Bone marrow (tissue), 2 donors: ENCODE results near the gene TNIK.

ENCODE experiments used
- DNase-seq, 2 donors: peaks; one replicate each; lab custom pipeline; 2025; lab: John Stamatoyannopoulos, UW

The TNIK gene

DNA sequence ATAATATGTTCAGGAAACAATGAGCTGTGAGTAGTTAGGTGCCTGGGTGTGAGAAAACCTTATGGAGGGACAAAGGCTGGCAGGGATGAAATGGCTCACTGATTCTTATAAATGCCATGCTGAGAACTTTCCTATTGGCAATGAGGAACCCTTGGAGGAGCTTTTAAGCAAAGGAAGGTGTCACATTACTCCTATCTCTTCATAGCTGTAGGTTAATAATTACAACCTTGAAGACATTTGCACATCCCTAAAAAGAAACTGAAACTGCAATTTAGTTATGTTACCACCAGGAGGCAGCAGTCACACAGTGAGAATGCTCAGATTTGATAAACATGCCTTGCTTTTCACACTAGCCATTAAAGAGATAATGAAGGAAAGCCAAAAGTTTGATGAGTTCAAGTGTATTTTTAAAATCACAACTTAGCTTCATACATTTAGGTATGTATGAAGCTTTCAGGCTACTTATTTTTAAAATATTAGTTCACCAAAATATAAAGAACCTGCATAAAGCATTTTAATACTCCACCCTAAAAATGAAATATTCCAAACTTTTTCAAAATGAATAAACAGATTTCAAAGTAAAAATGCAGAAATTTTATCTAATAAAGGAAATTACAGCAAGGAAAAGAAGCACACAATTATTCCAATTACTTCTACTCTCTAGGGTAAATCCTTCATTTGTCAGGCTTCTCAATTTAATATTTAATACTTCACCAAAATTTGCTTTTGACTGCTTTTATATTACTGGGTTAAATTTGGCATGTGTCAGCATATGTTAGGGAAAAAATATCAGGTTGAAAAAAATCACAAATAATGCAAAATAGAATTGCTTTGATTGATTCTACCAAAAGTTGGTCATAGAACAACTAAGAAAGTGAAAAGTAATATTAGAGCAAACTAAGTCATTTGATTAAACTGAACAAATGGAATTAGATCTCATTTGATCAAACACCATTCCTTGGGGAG, 296.8 kb downstream of the TNIK start:
- DNase-seq: peak in 1 of 2 donors; percentile 22

GRCh38 chr3:171160325-171160724, 299.9 kb downstream of the TNIK start:
- no peak for DNase-seq

- DNase-seq: no peak
Observed at GRCh38 chr3:171159822-171160157, 300.4 kb downstream of the TNIK start.

- no peak for DNase-seq
Observed at GRCh38 chr3:171159024-171159821, 301.0 kb downstream of the TNIK start.

DNA sequence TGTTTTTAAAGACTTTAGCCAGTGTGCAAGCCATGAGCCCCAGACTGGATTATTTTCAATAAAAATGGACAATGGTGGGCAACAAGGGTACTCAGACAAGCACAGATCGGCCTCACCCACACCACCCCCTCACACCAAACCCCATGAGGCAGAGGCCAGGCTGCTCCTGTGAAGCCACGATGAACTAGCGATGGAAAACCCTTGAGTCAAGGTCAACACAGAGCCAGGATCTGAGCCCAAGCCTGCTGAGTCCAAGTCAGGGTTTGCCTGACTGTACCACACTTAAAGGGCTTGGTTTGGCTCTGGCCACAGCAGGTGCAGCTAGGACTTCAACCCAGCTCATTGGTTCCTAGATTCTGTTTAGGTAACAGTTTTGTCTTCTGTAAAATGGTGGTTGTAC, 302.2 kb downstream of the TNIK start:
- no peak for DNase-seq

DNA sequence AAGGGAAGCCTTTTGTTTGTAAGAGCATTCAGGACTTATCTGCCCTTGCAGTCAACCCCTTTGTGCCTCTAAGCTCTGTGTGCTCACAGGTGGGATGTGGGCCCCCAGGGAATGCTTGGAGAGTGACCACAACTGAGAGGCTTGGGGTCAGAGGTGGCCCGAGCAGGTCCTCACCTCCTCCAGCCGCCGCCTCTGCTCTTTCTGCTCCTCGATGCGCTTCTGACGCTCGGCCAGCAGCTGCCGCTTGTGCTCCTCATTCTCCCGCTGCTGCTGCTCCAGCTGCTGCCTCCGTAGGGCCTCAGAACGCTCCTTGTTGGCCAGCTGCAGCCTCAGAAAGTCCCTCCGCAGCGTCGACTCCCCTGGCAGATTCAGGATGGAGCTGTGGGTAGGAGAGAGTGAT, 302.9 kb downstream of the TNIK start:
- no peak for DNase-seq

- no peak for DNase-seq
Observed at GRCh38 chr3:171156401-171157010, 303.7 kb downstream of the TNIK start.

DNA sequence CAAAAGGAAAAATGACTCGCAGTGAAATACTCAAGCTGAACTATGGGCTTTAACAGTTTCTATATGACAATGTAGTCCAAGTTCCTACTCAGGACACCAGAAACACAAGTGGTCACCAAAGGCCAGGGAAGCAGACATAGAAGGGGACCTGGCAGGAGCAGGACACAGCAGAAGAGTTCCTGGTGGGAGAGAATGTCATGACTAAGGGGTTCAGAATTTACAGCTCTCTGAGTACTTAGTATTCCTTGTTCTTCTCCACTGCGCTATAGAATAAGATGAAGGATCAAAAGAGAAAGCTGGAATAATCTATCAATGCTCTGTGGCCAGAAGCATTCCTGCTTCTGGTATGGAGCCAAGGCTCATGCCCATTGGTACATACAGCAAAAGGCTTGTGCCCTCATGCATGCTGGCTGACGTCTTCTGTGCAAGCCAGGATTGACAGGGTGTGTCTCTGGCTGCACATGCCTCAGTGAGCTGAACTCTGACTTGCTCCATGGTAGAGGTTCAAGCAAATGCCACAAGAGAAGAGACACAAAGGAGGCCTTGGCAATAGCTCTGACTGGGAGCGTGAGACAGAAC, 305.0 kb downstream of the TNIK start:
- DNase-seq: no peak

DNA sequence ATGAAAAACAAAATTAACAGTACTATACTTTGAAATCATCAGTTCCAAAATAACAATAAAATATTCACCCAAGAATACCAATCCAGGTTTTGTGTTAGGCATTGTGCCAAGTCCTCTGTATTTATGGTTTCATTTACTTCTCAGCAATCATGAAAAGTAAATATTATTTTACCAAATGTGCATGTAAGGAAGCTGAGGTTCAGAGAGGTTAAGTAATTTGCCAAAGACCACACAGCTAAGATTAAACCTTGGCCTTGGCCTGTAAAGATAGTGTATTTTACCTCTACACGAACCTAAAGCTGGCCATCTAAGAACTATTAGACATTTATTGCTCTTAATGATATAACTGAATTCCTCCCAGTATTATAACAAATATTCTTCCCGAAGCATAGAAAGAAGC, 309.3 kb downstream of the TNIK start:
- DNase-seq: no peak

- DNase-seq: no peak
Observed at GRCh38 chr3:171149526-171150116, 310.6 kb downstream of the TNIK start.

DNA sequence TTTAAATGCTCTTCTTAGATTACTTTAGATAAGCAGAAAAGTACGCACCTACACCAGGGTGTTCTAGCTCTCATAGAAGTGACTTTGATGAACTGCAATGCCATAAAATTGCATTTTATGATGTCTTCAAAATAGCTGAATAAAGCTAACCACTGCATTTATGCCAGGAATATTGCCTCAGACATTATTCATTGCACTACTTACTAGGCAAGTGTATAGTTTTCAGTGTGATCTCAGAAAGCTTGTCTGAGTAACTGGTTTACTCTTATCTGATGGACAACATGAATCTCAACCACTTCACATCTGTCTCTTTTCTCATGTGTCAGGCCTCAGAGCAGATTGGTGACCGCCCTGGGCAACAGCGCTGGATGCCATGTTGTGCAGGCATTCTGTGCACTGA, 314.4 kb downstream of the TNIK start:
- DNase-seq: no peak

DNA sequence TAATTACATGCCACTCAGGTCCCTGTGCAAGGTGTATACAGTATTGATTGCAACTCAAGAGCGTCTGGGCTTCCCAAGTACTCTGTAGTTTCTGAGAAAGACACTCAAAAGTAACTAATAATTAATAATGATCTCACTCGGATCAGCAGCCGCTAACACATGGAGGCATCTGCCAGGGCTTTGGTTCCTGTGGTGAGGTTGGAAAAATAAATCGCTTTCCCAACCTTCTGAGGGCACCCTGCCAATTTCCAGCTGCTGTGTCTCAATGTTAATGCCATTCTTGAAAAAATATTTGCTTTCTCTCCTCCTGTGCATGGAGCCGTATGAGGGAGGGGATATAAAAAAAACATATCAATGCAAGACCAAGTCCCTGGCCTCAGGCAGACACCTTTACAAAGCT, 317.2 kb downstream of the TNIK start:
- no peak for DNase-seq

- DNase-seq: no peak
Observed at GRCh38 chr3:171140246-171140645, 320.0 kb downstream of the TNIK start.

GRCh38 chr3:171138027-171138426, 322.2 kb downstream of the TNIK start:
- no peak for DNase-seq

- DNase-seq: no peak
Observed at GRCh38 chr3:171135549-171135948, 324.7 kb downstream of the TNIK start.

DNA sequence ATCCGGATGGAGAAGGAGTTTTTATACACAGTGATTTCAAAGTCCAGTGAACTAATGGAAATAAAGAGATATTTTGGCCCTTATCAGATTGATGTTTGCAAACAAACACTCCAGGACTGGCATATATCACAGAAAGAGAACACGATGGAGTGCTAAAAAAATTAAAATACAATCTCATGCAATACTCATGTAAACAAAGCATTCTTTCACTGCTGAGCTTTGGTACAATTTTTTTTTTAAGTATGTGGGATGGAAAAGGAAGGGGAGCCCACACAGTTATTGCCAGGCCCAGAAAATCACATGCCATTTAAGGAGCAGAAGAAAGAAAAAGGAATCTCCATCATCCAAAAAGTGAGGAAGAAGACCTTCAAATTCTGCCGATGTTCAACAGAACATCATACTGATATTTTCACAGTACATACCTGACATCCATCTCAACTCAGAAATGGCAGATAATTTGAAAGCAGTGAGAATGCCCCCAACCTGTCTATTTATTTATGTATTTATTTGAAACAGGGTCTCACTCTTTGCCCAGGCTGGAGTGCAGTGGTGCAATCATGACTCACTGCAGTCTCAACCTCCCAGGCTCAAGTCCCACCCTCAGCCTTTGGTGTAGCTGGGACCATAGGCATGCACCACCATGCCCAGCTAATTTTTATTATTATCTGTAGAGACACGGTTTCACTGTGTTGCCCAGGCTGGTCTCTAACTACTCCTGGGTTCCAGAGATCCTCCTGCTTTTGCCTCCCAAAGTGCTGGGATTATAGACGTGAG, 326.2 kb downstream of the TNIK start:
- DNase-seq: no peak

GRCh38 chr3:171133337-171133736, 326.9 kb downstream of the TNIK start:
- no peak for DNase-seq

GRCh38 chr3:171132873-171133272, 327.3 kb downstream of the TNIK start:
- DNase-seq: no peak

DNA sequence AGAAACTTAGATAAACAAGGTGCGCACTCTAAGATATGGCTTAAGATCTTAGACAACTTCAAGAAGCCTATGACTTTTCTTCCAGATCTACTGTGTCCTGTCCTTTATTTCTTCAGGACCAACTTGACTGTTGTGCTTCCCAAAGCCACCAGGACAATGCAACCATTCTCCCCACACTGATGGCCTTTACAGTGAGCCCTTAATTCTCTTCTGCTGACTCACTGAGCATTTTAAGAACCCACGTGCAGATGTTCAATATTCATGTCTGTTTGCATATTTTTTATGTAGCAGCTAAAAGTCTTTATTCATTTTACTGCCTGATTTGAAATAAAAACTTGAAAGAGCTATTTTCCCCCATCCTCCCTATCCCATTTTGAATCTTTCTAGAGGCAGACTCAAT, 330.4 kb downstream of the TNIK start:
- no peak for DNase-seq

GRCh38 chr3:171127611-171128010, 332.6 kb downstream of the TNIK start:
- no peak for DNase-seq
